ENCODE measurements around the gene ZNF592.

ZNF592 gene

DNA sequence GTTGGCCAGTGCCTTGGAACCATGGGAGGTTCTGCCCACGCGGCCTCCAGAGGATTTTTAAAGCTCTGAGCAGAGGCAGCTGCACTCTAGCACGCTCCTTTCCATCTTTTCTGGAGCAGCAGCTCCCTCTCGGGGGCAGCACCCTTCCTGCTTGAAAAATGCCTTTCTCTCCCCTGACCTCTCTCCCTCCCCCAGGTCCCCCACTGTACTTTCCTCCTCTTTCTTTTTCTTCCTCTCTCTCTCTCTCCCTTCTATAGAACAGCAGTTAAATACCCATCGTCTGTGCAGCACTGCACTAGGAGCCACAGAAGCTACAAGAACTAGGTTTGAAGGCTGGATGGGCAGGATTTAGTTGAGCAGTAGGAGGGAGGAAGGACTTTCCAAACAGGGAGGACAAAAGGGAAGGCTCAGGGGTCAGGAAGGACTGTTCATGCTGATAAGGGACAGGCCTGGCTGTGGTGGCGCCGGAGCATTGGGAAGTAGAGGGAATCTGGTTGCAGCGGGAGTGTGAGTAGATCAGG lies 73.2 kb downstream of the ZNF592 start:
- no peaks in the 10 kb centered on the region for H3K9me3 ChIP-seq (ENCODE audit: control insufficient read depth in 1 of 2, low read length in 2 of 2)
- no peaks in the 10 kb centered on the region for H3K27me3 ChIP-seq (ENCODE audit: low read depth, low read length)
- H3K36me3 ChIP-seq (ENCODE audit: control insufficient read depth in 1 of 2, insufficient read depth in 2 of 2, low read length in 2 of 2) = no peaks in the 10 kb centered on the region
- H3K4me1 ChIP-seq (ENCODE audit: control insufficient read depth in 1 of 2, insufficient read depth in 2 of 2, low read length in 2 of 2) = peaks cover 14 to 60% of the 10 kb centered on the region in 2 donors
- no peak overlapping the region for H3K27ac ChIP-seq (ENCODE audit: low read length)
- no peak overlapping the region for H3K4me3 ChIP-seq (ENCODE audit: low read depth in 1 of 2, low read length in 2 of 2)

DNA sequence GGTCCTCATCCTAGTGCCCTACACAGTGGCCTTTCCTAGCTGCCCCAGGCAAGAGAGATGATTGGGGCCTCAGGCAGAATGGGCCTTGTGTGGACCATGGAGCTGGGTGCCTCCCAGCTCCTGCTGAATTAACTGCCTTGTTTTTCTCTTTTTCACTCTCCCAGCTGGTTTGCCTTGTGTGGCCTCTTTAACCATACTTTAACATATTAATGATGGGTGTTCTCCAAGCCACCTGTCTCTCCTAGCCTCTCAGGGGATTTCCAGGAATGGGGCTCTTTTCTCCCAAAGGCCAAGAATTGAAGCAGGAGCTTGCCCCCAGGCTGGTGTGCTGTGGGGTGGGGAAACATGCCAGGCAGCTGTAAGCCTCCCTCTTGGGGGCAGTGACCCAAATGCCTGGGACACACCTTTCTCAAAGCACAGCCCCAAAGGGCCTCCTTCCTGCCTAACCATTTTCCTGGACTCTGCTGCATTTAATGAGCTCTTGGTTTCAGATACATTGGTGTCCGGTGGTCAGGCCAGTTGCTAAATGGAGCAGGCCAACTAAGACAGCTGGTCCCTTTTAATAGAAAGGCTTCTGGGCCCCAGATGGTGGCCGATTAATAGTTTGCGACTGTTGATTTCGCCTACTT lies 74.4 kb downstream of the ZNF592 start:
- no peaks in the 10 kb centered on the region for H3K36me3 ChIP-seq (ENCODE audit: control insufficient read depth in 1 of 2, insufficient read depth in 2 of 2, low read length in 2 of 2)
- H3K4me3 ChIP-seq (ENCODE audit: low read depth in 1 of 2, low read length in 2 of 2) = no peak overlapping the region
- H3K27ac ChIP-seq (ENCODE audit: low read length) = no peak overlapping the region
- H3K4me1 ChIP-seq (ENCODE audit: control insufficient read depth in 1 of 2, insufficient read depth in 2 of 2, low read length in 2 of 2) = peaks cover 14 to 71% of the 10 kb centered on the region in 2 donors
- no peaks in the 10 kb centered on the region for H3K9me3 ChIP-seq (ENCODE audit: control insufficient read depth in 1 of 2, low read length in 2 of 2)
- no peaks in the 10 kb centered on the region for H3K27me3 ChIP-seq (ENCODE audit: low read depth, low read length)

DNA sequence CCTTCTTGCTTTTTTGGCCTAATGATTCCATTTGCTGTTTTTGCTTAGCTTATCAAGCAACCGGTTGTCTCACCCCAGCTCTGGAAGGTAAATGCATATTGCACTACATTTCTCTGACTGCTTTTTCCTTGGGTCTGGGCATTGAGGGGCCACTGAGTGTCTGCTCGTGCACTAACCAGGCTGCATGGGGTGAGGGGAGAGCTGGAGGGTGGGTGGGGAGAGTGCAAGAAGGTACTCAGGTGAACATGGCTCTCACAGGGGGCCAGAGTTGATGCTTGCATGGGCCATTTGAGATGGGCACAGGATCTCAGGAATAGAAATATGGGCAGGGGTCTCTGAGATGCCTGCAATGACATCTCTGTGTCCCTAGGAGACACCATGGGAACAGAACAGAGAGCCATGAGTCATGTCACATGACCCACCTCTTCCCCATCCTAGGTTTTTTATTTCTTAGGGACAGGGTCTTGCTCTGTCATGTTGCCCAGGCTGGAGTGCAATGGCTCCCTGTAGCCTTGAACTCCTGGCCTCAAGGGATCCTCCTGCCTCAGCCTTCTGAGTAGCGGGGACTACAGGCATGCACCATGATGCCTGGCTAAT lies 75.0 kb downstream of the ZNF592 start:
- H3K4me3 ChIP-seq (ENCODE audit: low read depth in 1 of 2, low read length in 2 of 2) = no peak overlapping the region
- no peaks in the 10 kb centered on the region for H3K9me3 ChIP-seq (ENCODE audit: control insufficient read depth in 1 of 2, low read length in 2 of 2)
- no peak overlapping the region for H3K27ac ChIP-seq (ENCODE audit: low read length)
- no peaks in the 10 kb centered on the region for H3K27me3 ChIP-seq (ENCODE audit: low read depth, low read length)
- peaks cover 14 to 72% of the 10 kb centered on the region in 2 donors for H3K4me1 ChIP-seq (ENCODE audit: control insufficient read depth in 1 of 2, insufficient read depth in 2 of 2, low read length in 2 of 2)
- no peaks in the 10 kb centered on the region for H3K36me3 ChIP-seq (ENCODE audit: control insufficient read depth in 1 of 2, insufficient read depth in 2 of 2, low read length in 2 of 2)

DNA sequence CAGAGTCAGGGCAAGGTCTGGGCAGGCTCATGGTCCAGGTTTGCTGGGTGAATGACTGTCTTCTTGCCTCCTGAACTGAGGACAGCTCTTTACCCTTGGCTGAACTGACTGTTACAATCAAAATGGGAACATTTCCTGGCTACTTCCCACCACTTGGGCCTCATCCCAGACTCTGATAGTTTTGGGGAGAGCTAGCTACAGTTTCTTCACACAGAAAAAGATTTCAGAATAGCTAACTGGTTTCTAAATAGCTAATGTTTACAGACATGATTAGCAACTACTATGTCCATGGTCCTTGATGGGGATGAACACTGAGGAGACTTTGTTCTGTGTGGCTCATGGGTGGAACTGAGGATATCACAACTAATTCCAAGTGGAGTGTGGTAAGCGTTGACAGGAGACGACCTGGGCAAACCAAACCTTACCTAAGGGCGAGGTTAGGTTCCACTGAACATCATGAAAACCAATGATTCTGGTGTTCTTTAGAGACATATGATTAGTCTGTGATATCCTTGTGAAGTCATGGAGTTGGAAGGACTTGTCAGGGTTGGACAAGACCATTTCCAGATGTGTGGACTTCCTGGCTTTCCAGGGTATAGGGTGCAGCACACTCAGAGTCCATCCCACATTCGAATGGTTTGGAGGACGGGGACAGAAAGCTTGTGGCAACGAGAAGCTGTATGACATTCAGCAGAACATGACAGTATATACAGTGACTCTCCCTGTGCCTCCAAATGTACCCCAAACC lies 76.0 kb downstream of the ZNF592 start:
- Histone ChIP-seq H3K4me1 (ENCODE audit: control insufficient read depth in 1 of 2, insufficient read depth in 2 of 2, low read length in 2 of 2) (peaks cover 8 to 72% of the 10 kb centered on the region in 2 donors), H3K27ac (ENCODE audit: low read length) (no peak overlapping the region), H3K4me3 (ENCODE audit: low read depth in 1 of 2, low read length in 2 of 2) (no peak overlapping the region), H3K36me3 (ENCODE audit: control insufficient read depth in 1 of 2, insufficient read depth in 2 of 2, low read length in 2 of 2) (peaks cover 0 to 3% of the 10 kb centered on the region in 2 donors), H3K9me3 (ENCODE audit: control insufficient read depth in 1 of 2, low read length in 2 of 2) (no peaks in the 10 kb centered on the region), H3K27me3 (ENCODE audit: low read depth, low read length) (no peaks in the 10 kb centered on the region)

DNA sequence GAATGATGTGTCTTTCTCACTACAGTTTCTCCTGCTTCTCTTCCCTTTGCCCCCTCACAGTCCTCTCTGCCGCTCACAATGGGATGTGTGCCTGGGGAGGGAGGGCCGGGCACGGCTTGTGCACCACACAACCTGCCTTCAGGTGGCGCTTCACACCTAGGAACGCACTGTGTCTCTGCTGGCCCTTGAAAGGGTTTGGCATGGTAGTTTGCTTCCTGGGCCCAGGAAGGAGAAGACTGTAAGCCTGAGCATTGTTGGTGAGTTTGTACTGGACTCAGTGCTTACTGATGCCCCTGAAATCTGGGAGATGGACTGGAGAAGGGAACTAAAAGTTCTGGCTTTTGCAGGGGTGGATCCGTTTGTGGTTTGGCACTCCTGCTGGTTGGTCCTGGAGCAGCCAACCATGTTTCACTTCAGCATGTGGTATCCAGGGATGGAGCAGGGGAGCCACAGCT lies 78.0 kb downstream of the ZNF592 start:
- Histone ChIP-seq H3K36me3 (ENCODE audit: control insufficient read depth in 1 of 2, insufficient read depth in 2 of 2, low read length in 2 of 2) (peaks cover 0 to 4% of the 10 kb centered on the region in 2 donors), H3K9me3 (ENCODE audit: control insufficient read depth in 1 of 2, low read length in 2 of 2) (no peaks in the 10 kb centered on the region), H3K27ac (ENCODE audit: low read length) (no peak overlapping the region), H3K4me1 (ENCODE audit: control insufficient read depth in 1 of 2, insufficient read depth in 2 of 2, low read length in 2 of 2) (peaks cover 4 to 57% of the 10 kb centered on the region in 2 donors), H3K27me3 (ENCODE audit: low read depth, low read length) (no peaks in the 10 kb centered on the region), H3K4me3 (ENCODE audit: low read depth in 1 of 2, low read length in 2 of 2) (no peak overlapping the region)

DNA sequence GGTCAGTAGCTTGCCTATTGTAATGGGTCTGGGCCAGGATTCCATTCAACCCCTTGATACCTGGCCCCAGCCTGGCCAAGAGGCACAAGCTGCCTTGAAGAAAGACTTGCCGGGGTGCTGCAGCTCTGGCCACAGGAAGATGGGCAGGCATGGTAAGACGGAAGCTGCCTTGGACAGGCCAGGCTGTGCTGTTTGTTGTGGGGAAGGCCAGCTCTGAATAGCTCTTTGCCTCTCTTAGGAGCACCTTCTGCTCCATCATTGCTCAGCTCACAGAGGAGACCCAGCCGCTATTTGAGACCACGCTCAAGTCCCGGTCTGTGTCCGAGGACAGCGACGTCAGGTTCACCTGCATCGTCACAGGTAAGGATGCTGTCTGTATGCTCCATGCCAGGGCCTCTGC lies 78.9 kb downstream of the ZNF592 start:
- H3K4me1 ChIP-seq (ENCODE audit: control insufficient read depth in 1 of 2, insufficient read depth in 2 of 2, low read length in 2 of 2) = peaks cover under 1 to 49% of the 10 kb centered on the region in 2 donors
- H3K27ac ChIP-seq (ENCODE audit: low read length) = no peak overlapping the region

DNA sequence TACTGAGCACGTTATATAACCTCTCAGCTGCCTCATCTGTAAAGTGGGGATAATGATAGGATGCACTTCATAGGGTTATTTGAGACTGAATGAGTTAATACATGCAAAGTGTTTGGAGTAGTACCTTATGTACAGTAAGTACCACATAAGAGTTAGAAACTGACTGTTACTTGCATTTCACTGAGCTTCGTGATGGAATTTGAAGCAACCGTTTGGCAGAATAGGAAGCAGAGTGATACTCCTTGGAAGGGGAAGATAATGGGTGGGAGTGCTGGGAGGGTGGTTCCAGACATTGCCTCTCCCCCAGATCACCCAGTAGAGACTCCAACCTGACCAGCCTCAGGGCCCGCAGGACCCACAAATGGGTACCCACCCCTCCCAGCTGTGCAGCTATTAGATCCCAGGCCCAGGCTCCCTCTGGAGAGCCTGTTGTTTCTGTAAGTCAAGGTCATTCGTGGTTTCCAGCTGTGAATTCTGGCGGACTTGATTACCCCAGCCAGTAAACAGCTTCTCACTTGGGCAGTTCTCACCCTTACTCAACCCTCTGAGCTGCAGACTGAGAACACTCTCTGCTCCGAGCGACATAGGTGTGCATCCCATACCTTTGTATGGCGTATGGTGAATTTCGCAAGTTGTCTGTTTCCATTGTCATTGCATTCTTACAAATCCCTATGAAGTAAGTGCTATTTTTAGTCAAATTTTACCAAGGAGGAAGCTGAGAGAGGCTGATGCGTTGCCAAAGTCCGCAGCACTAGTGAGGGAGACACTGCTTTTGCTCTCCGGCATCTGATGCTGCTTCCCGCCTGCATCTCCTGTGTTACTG lies 79.9 kb downstream of the ZNF592 start:
- peaks cover 0 to 4% of the 10 kb centered on the region in 2 donors for H3K36me3 ChIP-seq (ENCODE audit: control insufficient read depth in 1 of 2, insufficient read depth in 2 of 2, low read length in 2 of 2)
- H3K4me3 ChIP-seq (ENCODE audit: low read depth in 1 of 2, low read length in 2 of 2) = no peak overlapping the region
- H3K9me3 ChIP-seq (ENCODE audit: control insufficient read depth in 1 of 2, low read length in 2 of 2) = no peaks in the 10 kb centered on the region
- no peak overlapping the region for H3K27ac ChIP-seq (ENCODE audit: low read length)
- H3K4me1 ChIP-seq (ENCODE audit: control insufficient read depth in 1 of 2, insufficient read depth in 2 of 2, low read length in 2 of 2) = peaks cover 0 to 42% of the 10 kb centered on the region in 2 donors
- H3K27me3 ChIP-seq (ENCODE audit: low read depth, low read length) = no peaks in the 10 kb centered on the region

More for the DNA sequence above, 78.9 kb downstream of the ZNF592 start:
- Histone ChIP-seq H3K4me3 (ENCODE audit: low read depth in 1 of 2, low read length in 2 of 2) (no peak overlapping the region), H3K9me3 (ENCODE audit: control insufficient read depth in 1 of 2, low read length in 2 of 2) (no peaks in the 10 kb centered on the region), H3K36me3 (ENCODE audit: control insufficient read depth in 1 of 2, insufficient read depth in 2 of 2, low read length in 2 of 2) (peaks cover 0 to 4% of the 10 kb centered on the region in 2 donors), H3K27me3 (ENCODE audit: low read depth, low read length) (no peaks in the 10 kb centered on the region)

DNA sequence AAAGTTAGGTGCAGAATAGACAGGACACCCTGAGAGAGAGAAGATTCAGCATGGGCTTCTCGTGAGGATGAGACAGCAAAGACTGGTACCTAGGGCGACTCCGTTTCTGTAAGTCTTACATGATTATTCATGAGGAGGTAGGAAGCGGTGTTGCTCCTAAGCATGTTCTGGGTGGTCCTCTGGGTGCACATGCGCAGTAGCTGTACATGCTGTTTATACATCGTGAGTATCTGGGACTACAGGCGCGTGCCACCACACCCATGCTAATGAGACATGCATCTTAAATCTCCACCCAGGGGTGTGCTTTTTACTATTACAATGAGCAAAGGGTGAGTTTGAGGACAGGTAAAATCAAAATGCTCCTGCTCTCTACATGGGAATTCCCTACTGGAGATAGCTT lies 81.0 kb downstream of the ZNF592 start:
- no peaks in the 10 kb centered on the region for H3K9me3 ChIP-seq (ENCODE audit: control insufficient read depth in 1 of 2, low read length in 2 of 2)
- H3K27me3 ChIP-seq (ENCODE audit: low read depth, low read length) = no peaks in the 10 kb centered on the region
- peaks cover 0 to 4% of the 10 kb centered on the region in 2 donors for H3K36me3 ChIP-seq (ENCODE audit: control insufficient read depth in 1 of 2, insufficient read depth in 2 of 2, low read length in 2 of 2)
- no peak overlapping the region for H3K4me3 ChIP-seq (ENCODE audit: low read depth in 1 of 2, low read length in 2 of 2)
- H3K27ac ChIP-seq (ENCODE audit: low read length) = no peak overlapping the region
- H3K4me1 ChIP-seq (ENCODE audit: control insufficient read depth in 1 of 2, insufficient read depth in 2 of 2, low read length in 2 of 2) = peaks cover 0 to 47% of the 10 kb centered on the region in 2 donors

DNA sequence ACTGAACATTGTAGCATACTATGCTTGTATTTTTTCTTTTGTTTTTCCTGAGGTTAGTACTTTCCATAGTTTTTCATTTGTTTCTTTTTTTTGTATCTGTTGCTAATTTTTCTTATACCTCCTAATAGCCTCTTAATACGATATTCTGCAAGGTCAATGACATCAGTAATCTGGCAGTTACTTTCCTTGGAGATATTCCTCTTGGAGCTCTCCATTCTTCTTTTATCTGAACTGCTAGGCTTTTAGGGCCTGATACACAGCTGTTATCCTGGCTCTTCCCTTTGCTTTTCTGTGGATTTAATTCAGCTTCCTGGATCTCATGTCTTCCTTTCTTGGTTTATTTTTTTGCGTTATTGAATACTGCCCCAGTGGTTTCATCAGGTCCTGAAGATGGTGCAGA lies 81.6 kb downstream of the ZNF592 start:
- H3K27ac ChIP-seq (ENCODE audit: low read length) = no peak overlapping the region
- no peaks in the 10 kb centered on the region for H3K27me3 ChIP-seq (ENCODE audit: low read depth, low read length)
- H3K36me3 ChIP-seq (ENCODE audit: control insufficient read depth in 1 of 2, insufficient read depth in 2 of 2, low read length in 2 of 2) = peaks cover 0 to 4% of the 10 kb centered on the region in 2 donors
- H3K9me3 ChIP-seq (ENCODE audit: control insufficient read depth in 1 of 2, low read length in 2 of 2) = no peaks in the 10 kb centered on the region
- H3K4me3 ChIP-seq (ENCODE audit: low read depth in 1 of 2, low read length in 2 of 2) = no peak overlapping the region
- H3K4me1 ChIP-seq (ENCODE audit: control insufficient read depth in 1 of 2, insufficient read depth in 2 of 2, low read length in 2 of 2) = peaks cover 0 to 44% of the 10 kb centered on the region in 2 donors

DNA sequence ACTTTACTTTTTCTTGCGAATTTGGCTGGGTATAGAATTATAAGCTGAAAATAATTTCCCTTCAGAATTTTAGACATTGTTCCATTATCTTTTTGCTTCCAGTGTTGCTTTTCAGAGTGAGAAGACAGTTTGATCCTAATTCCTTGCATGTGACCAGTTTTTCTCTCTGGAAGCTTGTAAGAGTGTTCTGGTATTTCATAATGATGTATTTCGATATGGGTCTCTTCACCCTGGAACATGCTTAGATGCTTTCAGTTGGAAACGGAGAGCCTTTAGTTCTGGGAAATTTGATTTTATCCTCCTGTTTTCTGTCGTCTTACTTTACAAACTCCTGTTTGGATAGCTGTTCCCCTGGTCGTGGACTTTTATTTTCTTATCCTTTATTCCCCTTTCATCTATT lies 82.6 kb downstream of the ZNF592 start:
- Histone ChIP-seq H3K9me3 (ENCODE audit: control insufficient read depth in 1 of 2, low read length in 2 of 2) (no peaks in the 10 kb centered on the region), H3K4me1 (ENCODE audit: control insufficient read depth in 1 of 2, insufficient read depth in 2 of 2, low read length in 2 of 2) (peaks cover 0 to 54% of the 10 kb centered on the region in 2 donors), H3K27ac (ENCODE audit: low read length) (no peak overlapping the region), H3K36me3 (ENCODE audit: control insufficient read depth in 1 of 2, insufficient read depth in 2 of 2, low read length in 2 of 2) (peaks cover 0 to 4% of the 10 kb centered on the region in 2 donors), H3K27me3 (ENCODE audit: low read depth, low read length) (no peaks in the 10 kb centered on the region), H3K4me3 (ENCODE audit: low read depth in 1 of 2, low read length in 2 of 2) (no peak overlapping the region)

Data from muscle layer of duodenum (tissue), 2 donors.